Measurements from ENCODE around the gene HOXA3. TPM values are rescaled to one million over a fixed set of nuclear protein-coding genes. Genes with fewer than 3 reads are reported as not detected.

HOXA3 gene
- total and polyA plus RNA-seq, 2 of the 8 experiments (the other 6 are each of a cell fraction or from before 2014, with no cell fraction given), result not detected

- Histone ChIP-seq H3K14ac (ENCODE audit: insufficient read length) (no peak overlapping the region), H3K27ac (ENCODE audit: low read depth, low read length) (no peak overlapping the region), H3K23me2 (ENCODE audit: low read depth, low read length) (peaks cover 8% of the 10 kb centered on the region), H2BK12ac (ENCODE audit: low read depth, low read length) (no peak overlapping the region), H3K18ac (ENCODE audit: extremely low read depth, low read length) (no peak overlapping the region), H3K27me3 (replicated peaks in 1 of 4; ENCODE audit: control insufficient read depth in 3 of 4, extremely low read depth in 1 of 4, insufficient read depth in 3 of 4, low read length in 3 of 4) (peaks cover 98 to 100% (median 100%) of the 10 kb centered on the region in 4 experiments), H3K79me2 (ENCODE audit: control insufficient read depth in 1 of 2, insufficient read depth in 2 of 2, low read length in 2 of 2) (no peaks in the 10 kb centered on the region), H4K5ac (ENCODE audit: insufficient read length, low read depth, low read length) (no peak overlapping the region), H3K9ac (replicated peaks in 1 of 4; ENCODE audit: extremely low read depth in 1 of 4, low read depth in 3 of 4, low read length in 3 of 4) (no peak overlapping the region), H2BK20ac (ENCODE audit: low read length) (no peak overlapping the region), H3K56ac (replicated peaks; ENCODE audit: insufficient read length, low read depth, low read length) (no peak overlapping the region), H3K4me3 (ENCODE audit: extremely low read depth in 1 of 4, insufficient read depth in 2 of 4, low read depth in 3 of 4, low read length in 4 of 4) (no peak overlapping the region), H4K8ac (ENCODE audit: extremely low read depth, insufficient read depth, low read length) (no peak overlapping the region), H4K20me1 (replicated peaks in 1 of 2; ENCODE audit: control insufficient read depth in 1 of 2, insufficient read depth in 2 of 2, low read length in 2 of 2) (peaks cover 18 to 21% of the 10 kb centered on the region in 2 experiments), H2BK5ac (ENCODE audit: low read depth, low read length) (no peak overlapping the region), H2AK5ac (ENCODE audit: low read depth, low read length) (no peak overlapping the region), H2AFZ (ENCODE audit: low read length) (no peak overlapping the region), H3K23ac (ENCODE audit: insufficient read length) (no peak overlapping the region), H3K4ac (replicated peaks; ENCODE audit: insufficient read length, low read depth, low read length) (no peak overlapping the region), H3K9me3 (ENCODE audit: insufficient read depth in 2 of 2, low read depth in 1 of 2, low read length in 1 of 2) (no peaks in the 10 kb centered on the region), H2BK120ac (replicated peaks; ENCODE audit: low read depth, low read length) (no peak overlapping the region), H3K36me3 (ENCODE audit: control insufficient read depth in 2 of 4, insufficient read depth in 4 of 4, low read length in 3 of 4) (peaks cover 0 to 10% (median 0%) of the 10 kb centered on the region in 4 experiments; a peak in 1 of 8 replicates), H2BK15ac (ENCODE audit: low read length) (no peak overlapping the region), H4K91ac (replicated peaks; ENCODE audit: insufficient read length, low read length) (no peak overlapping the region), H3K4me1 (replicated peaks in 1 of 4; ENCODE audit: control insufficient read depth in 3 of 4, insufficient read depth in 4 of 4, low read length in 3 of 4) (peaks cover 0 to 6% (median 3%) of the 10 kb centered on the region in 4 experiments; a peak in 4 of 7 replicates), H3K4me2 (ENCODE audit: insufficient read depth in 1 of 2, low read depth in 2 of 2, low read length in 2 of 2) (no peak overlapping the region), H3K79me1 (ENCODE audit: low read depth, low read length) (no peaks in the 10 kb centered on the region)
- 36% methylated on average over 1 of the region's 1 CpG; no CpG with 5 or more reads in 1 of the 2 experiments for WGBS, 2 experiments (ENCODE audit: extremely low coverage in 1 of 2, insufficient coverage in 1 of 2, insufficient read length in 1 of 2, insufficient replicate concordance in 2 of 2, low coverage in 1 of 2, low lambda C conversion rate in 2 of 2, missing lambda C conversion rate in 1 of 2)
- TF ChIP-seq CEBPB (IDR thresholded peaks at IDR 0.05; ENCODE audit: low read depth, low read length), result no peak
- TF ChIP-seq CHD1 (IDR thresholded peaks at IDR 0.05; ENCODE audit: low read depth, low read length), result no peak
- TF ChIP-seq USF2 (IDR thresholded peaks at IDR 0.05; ENCODE audit: low read length), result no peak
- TF ChIP-seq CBX8 (IDR thresholded peaks at IDR 0.05; ENCODE audit: borderline replicate concordance, low read depth, low read length), result no peak
- TF ChIP-seq PHF8 (conservative IDR thresholded peaks at IDR 0.05; ENCODE audit: low read depth, low read length), result no peak
- no peak for TF ChIP-seq SP1 (IDR thresholded peaks at IDR 0.05; ENCODE audit: low read depth, low read length)
- no peak for TF ChIP-seq KDM1A (IDR thresholded peaks at IDR 0.05; ENCODE audit: borderline replicate concordance, low read length)
- no peak for TF ChIP-seq SAP30 (IDR thresholded peaks at IDR 0.05; ENCODE audit: insufficient read depth, insufficient replicate concordance, low read length)
- TF ChIP-seq GABPA (IDR thresholded peaks at IDR 0.05; ENCODE audit: borderline replicate concordance, insufficient read depth, low read length), result no peak
- no peak for TF ChIP-seq SUZ12 (IDR thresholded peaks at IDR 0.05; ENCODE audit: low read length)
- DNase-seq (ENCODE audit: low read depth in 1 of 2, low spot score in 2 of 2) (no peak), FAIRE-seq (no peak)
- ChIA-PET CTCF (ENCODE audit: partially characterized antibody) (no interaction called here), POLR2A (ENCODE audit: partially characterized antibody) (no interaction called here)
Measured at GRCh38 chr7:27138472-27138871, 13.9 kb downstream of the HOXA3 start.
